ENCODE data around the gene MOAP1.
"Not testable (repeated sequence)": the region's sequence is repeated elsewhere in the genome, so short reads cannot be mapped to it uniquely, and the experiment has no call there.

Gene MOAP1, protein sequence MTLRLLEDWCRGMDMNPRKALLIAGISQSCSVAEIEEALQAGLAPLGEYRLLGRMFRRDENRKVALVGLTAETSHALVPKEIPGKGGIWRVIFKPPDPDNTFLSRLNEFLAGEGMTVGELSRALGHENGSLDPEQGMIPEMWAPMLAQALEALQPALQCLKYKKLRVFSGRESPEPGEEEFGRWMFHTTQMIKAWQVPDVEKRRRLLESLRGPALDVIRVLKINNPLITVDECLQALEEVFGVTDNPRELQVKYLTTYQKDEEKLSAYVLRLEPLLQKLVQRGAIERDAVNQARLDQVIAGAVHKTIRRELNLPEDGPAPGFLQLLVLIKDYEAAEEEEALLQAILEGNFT

DNA sequence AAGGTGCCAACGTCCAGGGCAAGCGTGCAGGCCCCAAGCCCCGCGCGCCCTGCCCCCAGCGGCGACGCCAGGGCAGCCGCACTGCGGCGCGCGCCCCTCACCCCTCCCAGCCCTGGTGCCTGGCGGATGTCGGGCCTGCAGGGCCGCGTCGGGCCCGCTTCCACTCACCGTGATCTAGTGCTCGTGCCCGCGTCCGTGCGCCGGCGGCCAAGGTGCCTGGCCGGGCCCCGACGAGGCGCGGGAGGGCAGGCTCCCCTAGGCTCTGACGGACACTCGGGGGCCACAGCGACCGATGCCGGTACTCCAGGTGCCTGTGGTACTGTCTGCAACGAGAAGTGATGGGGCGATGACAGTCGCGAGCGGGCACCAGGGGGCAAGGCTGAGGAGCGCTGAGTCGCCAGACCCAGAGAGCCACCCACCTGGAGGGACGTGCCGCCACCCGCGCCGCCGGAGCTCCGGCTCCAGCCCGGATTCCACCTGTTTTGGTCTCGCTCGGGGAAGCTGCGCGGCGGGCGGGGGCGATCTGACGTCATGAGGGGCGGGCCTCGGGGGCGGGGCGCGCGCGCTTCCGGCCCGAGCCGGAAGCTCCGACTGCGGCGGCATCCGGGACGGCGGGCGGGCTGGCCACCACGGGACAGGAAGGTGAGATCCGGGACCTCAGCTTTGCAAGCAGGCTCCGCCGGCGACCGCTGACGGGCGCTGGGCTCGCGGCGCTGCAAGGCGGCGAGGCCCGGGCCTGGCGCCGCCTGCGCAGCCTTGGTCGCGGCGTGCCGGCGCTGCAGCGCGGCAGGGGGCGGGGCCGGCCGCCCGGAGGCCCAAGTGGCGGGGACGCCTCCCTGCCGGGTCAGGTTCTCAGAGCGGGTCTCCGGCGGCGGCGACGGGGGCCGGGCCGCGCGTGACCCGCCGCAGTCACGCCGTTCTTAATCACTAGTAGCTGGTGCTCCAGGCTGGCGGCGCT is at the start of gene MOAP1, which contains the start of gene LYSET:
Gene MOAP1, minus strand, starts transcription at position 507 of the 958 bp plus-strand sequence. CDS start 655 bp downstream, outside the sequence.
Gene LYSET, plus strand, starts transcription at position 927 of the 958 bp plus-strand sequence. CDS start 89 bp downstream, outside the sequence.
- peak; percentile 93 for DNase-seq

DNA sequence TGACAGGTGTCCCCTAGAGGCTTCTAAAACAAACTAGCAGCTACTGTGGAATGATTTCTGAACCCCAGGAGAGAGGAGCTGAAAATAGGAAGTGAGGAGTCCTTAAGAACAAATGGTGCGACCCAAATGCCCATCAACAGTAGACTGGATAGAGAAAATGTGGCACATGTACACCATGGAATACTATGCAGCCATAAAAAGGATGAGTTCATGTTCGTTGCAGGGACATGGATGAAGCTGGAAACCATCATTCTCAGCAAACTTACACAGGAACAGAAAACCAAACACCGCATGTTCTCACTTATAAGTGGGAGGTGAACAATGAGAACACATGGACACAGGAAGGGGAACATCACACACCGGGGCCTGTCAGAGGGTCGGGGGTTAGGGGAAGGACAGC is 48.4 kb upstream of the MOAP1 start:
- DNase-seq = not testable (repeated sequence)

DNA sequence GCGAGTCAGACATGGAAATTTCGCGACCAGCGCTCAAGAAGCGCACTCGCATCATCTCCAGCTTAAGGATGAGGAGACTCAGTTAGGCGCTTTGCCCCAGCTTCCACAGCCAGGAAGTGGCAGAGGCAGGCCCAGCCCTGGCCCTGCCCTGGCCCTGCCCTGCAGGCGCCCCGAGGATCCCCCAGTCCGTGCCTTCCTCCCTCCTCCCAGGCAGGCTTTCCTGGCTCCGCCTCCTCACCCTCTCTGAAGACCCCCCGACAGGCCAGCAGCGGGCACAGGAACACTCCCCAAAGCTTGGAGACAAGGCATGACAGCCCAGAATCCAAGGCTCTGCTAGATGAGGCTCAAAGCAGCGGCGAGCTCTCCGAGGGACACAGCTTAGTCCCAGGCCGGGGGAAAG is 47.5 kb upstream of the MOAP1 start:
- no peak for DNase-seq

DNA sequence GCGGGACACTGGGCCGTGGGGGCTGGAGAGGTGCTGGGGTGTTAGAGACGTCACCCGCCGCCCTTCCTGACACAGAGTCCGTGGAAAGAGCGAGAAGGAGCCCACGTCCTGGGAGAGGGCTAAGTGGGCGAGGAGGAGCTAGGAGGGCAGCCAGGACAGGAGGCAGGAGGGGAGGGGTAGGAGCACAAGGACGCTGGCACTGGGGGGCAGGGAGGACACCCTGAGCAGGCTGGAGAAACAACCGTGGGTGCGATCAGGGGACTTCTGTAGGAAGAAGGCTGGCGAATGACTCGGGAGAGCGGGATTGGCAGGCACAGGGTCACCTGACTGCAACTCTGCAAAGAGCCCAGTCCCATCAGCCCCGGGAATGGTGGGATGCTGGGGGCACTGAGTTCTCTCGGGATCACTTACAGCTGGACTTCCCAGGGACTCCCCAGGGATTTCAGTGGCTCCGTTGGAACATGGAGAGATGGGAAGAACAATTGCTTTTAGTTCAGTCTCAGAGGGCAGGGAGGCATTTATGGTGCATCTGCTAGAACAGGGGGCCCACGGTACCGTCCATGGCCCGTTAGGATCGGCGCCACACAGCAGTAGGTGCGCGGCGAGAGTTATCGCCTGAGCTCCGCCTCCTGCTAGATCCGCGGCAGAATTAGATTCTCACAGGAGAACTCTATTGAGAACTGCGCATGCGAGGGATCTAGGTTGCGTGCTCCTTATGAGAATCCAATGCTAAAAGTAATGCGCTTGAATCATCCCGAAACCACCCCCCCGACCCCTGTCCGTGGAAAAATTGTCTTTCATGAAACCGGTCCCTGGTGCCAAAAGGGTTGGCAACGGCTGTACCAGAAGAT is 46.7 kb upstream of the MOAP1 start:
- no peak for DNase-seq

DNA sequence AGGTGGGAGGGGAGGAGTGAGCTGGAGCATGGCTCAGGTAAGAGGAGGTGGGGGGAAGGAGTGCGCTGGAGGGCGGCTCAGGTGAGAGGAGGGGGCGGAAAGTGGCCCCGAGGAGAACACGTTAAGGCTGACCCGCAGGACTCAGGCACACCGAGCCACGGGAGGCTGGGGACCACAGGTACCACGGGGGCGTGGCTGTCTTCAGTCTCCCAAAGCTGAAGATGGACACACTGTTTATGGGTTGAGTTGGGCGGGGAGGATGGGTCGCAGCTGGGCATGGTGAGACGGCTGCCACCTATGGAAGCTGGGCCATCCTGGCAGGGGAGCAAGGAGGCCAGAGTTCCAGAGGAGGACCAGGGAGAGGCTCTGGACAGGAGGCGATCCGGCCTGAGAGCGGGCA is 45.8 kb upstream of the MOAP1 start:
- no peak for DNase-seq

DNA sequence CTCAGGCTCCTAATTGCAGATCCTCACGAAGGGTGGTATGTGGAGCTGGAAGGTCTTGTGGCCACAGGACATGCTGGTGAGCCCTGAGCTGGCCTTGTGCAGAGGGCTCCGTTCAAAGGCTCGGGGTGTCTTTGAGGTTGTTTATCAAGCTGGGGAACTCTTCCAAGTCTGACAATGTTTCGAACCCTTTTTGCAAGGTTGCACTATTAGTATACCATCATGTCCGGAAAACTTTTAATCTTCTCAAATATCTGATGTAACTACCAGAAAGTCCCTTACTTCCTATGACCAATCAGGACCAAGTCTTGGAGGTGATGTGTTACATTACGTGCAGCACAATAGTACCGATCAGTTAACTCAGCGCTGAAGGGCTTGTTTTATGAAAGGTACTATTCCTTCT is 43.9 kb upstream of the MOAP1 start:
- DNase-seq = no peak

DNA sequence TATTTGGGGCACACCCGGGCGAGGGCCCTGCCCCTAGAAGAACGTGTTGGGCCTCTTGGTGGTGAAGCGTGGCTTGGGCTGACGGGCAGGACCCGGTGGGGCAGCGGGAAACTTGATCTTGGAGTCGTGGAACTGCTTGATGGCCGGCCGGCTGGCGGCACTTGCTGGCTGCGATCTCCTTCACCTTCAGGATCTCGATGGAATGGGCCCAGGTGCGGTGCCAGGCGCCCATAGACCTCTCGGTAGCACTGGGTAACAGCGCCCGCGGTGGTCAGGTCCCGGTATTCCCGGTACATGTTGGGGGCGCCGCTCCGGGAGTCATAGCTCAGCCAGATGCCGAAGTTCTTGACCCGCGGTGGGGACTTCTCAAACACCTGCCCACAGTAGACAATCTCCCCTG is 38.9 kb upstream of the MOAP1 start:
- DNase-seq = no peak

DNA sequence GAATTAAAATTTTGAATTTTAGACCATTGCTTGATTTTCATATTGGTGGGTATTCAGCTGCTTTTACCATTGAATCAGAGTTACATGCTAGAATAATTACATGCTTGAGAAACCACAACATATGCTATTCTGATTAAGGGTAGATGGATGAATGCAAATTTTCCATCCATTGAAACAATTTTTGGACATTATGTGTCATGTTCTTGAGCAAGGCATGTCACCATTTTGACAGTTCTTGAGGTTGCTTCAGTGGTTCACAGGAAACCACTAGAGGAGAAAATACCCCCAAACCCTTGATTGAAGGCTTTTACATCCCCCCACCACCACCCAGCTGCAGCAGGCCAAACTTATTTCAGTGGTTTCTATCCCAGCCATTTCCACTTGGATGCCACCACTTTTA is 35.8 kb upstream of the MOAP1 start:
- no peak for DNase-seq

DNA sequence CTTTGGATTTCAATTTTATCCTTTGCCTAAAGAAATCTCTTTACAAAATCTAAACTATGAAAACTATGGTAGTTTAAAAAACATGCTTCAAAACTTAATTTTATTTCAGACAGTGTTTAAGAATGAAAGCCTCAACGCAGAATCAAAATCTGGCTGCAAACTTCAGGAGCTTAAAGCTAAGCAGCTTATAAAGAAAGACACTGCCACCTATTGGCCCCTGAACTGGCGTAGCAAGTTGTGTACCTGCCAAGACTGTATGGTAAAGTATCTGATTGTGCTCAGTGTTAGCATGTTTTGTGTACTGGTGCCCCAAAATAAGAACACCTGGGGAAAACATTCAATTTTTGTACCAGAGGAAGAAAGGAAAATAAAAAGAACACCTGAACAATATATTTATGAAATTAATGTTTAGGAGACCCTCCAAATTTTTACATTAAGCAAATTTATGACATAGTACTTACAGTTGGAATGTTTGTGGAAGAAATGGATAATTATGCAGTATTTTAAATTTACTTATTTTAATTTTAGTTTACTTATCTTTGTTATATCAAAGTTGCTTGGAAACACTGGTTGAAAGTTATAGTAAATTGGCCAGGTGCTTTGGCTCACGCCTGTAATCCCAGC is 34.5 kb upstream of the MOAP1 start:
- peak; percentile 55 for DNase-seq

DNA sequence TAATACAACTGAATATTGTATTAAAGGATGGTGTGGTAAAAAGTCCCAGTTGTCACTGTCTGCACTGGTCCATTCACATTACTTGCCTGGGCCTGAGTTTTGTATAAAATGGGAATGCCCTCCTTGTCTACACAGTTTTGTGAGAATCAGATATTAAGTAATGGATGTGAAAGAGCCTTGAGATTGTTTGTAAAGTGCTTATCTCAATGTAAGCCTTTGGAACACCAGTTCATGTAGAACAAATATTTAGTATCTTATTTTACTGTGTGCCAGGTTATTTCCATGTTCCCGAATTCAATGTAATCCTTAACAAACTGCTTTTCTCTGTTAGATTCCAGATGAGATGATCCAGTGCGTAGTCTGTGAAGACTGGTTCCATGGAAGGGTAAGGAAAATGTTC is 29.9 kb upstream of the MOAP1 start:
- no peak for DNase-seq

DNA sequence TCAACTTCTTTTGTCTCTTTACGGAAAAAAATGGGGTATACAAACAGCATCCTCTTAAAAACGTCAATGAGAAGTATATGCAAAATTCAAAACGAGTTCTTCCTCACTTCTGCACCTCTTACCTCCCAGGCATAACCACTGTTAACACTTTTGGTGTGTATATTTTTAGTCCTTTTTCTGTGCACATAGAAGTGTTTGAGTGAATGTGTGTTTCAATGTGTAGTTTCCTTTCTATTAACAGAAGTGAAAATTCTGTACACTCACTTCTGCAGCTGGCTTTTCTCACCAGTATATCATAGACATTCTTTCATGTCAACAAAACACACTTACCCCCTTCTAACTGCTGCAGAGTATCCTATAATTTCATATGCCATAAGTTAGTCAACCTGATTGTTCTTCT is 27.7 kb upstream of the MOAP1 start:
- no peak for DNase-seq

DNA sequence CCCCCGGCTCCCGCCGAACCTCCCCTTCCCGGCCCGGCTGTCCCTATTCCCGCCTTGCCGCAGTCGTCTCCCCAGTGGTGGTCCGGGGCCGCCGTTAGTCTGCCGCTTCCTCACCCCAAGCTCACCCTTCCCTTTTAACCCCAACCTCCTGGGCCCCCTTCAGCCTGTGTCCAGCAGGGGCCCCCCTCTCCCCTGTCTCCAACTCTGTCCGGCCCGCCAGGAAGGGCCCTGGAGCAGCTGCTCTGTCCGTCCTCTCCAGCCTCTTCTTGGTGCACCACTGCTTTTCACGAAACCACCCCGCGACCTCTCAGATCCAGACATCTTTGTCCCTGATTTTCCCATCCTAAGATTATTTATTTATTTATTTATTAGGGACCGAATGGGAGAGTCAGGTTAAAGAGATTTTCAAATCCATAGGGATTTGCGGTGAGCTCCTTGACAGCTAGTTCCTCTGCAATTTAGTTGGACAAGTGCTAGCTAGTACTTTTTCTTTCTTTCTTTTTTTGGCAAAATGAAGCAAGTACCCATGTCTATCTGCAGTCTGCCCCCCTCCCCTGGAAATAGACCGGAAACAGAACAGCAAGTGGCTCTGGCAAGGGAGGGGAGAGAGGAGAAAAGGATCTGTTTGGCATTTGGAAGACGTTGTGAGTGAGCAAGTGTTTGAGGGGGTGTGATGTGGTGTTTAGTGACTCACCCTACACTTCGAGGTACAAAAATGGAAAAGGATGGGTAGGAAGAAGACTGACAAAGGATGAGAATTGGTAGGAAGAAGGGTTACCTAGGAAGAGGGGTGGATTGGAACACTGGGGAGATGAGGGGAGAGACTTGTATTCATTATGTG is 23.0 kb upstream of the MOAP1 start:
- peak; percentile 68 for DNase-seq

DNA sequence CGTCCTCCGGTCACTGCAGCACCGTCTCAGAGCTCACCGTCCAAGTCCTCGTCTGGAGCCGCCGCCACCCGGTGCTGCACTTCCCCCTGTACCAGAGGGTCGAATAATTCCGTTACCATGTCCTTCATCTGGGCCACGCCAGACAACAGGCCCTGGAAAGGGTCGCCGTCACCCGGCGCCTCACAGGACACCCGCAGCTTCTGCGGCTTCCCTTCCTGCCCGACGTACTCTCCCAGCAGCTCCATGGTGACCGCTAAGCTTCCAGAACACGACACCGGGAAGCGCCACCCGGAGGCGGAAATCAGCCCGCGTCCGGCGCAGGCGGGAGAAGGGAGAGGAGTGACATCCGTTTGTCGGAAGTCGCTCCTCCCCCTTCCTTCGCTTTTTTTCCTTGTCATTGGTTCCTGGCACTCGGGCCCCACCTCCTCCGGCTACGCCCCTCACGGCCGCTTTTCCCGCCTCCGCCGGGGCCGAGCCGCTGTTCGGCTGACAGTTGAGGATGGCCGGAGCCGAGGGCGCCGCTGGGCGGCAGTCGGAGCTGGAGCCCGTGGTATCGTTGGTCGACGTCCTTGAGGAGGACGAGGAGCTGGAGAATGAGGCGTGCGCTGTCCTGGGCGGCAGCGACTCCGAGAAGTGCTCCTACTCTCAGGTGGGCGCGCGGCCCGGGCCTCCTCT is 22.2 kb upstream of the MOAP1 start, which contains the start of the genes GON7 and UBR7:
Gene GON7, minus strand, starts transcription at position 273 of the 675 bp plus-strand sequence. Its CDS starts 28 bp downstream, at position 245.
Gene UBR7, plus strand, starts transcription at position 464 of the 675 bp plus-strand sequence. Its CDS starts 36 bp downstream, at position 500.
- peak; percentile 98 for DNase-seq

DNA sequence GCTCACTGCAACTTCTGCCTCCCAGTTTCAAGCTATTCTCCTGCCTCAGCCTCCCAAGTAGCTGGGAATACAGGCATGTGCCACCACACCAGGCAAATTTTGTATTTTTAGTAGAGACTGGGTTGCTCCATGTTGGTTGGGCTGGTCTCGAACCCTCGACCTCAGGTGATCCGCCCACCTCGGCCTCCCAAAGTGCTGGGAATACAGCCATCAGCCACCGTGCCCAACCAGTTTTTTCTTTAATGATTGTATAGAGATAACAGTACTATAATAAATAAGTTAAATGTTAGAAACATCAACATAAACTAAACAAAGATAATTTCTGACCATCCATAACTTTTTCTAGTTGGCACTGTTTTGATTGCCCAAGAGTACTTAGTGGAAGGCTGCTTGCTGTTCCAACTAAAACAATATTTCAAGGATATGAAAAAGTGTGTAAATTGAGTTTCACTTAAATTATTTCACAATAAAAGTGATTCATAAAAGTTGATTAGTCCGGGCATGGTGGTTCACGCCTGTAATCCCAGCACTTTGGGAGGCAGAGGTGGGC is 16.5 kb upstream of the MOAP1 start:
- no peak for DNase-seq

DNA sequence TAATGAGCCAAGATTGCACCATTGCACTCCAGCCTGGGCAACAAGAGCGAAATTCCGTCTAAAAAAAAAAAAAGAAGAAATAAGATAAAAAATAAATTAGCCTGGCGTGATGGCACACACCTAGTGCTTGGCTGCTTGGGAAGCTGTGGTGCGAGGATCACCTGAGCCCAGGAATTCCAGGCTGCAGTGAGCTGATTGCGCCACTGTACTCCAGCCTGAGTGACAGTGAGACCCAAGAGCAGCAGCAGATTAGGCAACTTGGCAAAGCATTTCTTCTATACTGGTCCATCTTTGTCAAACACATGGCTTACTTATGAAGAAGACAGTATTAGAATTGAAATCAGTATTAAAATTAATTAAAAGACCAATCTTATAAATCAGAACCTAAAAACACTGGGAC is 15.9 kb upstream of the MOAP1 start:
- DNase-seq = no peak

DNA sequence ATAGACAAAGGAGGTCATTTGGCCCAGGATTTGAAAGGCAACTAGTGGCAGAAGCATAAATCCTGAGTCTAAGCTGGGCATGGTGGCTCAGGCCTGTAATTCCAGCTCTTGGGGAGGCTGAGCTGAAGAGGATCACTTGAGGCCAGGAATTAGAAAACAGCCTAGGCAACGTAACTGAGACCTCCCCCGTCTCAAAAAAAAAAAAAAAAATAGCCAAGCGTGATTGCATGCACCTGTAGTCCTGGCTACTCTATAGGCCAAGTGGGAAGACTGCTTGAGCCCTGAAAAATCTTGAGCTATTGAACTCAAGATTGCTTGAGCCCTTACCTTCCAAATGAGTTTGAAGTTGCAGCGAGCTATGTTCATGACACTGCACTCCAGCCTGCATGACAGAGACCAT is 14.3 kb upstream of the MOAP1 start:
- DNase-seq = no peak

DNA sequence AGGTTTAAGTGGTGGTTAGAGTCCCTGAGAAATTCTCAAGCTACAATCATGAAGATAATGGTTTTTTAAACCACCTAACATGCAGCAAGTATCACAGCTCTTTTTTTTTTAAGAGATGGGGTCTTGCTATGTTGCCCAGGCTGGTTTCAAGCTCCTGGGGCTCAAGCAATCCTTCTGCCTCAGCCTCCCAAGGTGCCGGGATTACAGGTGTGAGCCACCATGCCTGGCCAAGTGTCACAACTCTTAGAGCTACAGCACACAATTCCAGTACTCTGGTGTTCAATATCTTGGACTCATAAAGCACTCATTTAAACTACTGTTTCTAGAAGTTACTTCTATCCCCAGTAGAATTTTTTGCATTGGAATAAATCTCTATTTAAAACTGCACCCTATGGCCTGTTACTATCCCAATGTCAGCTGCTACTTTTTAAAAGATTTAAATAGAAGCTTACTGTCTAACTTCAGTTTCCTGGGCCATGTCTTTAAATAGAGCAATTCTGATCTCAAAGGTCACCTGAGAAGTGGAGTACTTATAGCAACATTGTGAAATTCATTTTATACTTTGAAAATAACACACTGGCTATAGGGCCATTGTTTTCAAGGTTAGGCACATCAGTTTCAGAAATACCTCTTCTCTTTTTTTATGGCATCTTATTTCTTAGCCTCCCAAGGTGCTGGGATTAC is 10.8 kb upstream of the MOAP1 start:
- no peak for DNase-seq

DNA sequence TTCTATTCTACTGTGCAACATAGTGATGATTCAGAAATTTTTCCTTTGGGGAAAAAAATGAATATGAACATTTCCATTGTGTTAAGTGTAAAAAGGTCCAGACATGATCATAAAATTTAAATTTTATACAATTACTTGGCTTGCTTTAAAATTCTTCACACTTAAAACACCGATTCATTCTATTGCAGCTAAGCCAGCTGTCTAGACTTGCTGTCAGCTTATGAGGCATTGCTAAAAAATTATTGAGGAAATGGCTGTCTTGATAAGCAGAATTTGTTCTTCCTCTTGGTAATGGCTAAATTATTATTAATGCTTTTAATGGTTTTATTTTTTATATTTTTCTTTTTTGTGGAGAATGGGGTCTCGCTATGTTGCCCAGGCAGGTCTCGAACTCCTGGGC is 2.3 kb upstream of the MOAP1 start:
- DNase-seq = no peak

DNA sequence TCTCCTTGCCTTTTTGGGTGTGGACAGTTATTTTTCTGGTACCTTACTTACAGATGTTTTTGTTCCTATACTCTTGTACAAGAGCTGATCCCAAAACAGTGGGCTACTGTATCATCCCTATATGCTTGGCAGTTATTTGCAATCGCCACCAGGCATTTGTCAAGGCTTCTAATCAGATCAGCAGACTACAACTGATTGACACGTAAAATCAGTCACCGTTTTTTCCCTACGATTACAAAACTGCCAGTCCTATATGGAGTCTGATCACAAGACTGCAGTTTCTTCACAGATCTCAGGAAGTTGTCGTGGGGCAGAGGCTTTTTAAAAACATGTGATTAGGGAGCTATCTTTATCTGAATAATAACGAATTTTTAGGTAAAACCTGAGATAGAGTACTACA is 1.8 kb upstream of the MOAP1 start:
- peak; percentile 91 for DNase-seq

DNA sequence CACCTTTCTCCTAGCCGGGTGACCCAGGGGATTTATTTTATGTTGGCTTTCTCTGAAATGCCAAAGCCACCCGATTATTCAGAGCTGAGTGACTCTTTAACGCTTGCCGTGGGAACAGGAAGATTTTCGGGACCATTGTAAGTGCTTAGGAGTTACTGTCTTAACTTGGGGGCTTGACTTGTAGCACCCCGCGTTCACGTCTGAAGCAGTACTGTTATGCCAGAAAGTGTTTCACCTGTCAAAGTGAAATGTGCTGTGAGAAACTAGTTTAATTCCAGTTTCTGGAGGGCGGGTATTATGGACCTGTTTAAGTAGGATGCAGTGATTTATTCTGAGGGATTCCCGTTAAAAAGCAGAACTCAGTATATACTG is 638 bp upstream of the MOAP1 start:
- DNase-seq = no peak
